SK-N-SH (cell line): ENCODE data around the gene GRM8.

Source experiments
- ELF1 ChIP-seq: IDR thresholded peaks from 2 replicates; pipeline ENCODE4 v1.4.0; 2012
- EP300 ChIP-seq, 2 experiments: IDR thresholded peaks; 2 replicates each; pipeline versions ENCODE4 v1.4.0 to v1.6.1; 2012; ENCODE audit warnings: borderline replicate concordance in 1 of 2, low read depth in 1 of 2, low read length in 1 of 2
- EZH2phosphoT487 ChIP-seq: fragments of 200-600 bp; sonication (generic); IDR thresholded peaks from 2 replicates; pipeline ENCODE4 v1.6.1; 2017; ENCODE audit warnings: low read depth, mixed run types, mild to moderate bottlenecking, antibody characterized with exemption, moderate library complexity, borderline replicate concordance
- IRF3 ChIP-seq: fragments of 150-350 bp; IDR thresholded peaks from 2 replicates; pipeline ENCODE4 v1.6.1; 2016; ENCODE audit warnings: mild to moderate bottlenecking, low read depth, low read length
- NFIC ChIP-seq: IDR thresholded peaks from 2 replicates; pipeline ENCODE4 v1.4.0; 2012; ENCODE audit warnings: borderline replicate concordance
- RAD21 ChIP-seq: IDR thresholded peaks from 2 replicates; pipeline ENCODE4 v1.6.1; 2012; ENCODE audit warnings: mild to moderate bottlenecking, low read length
- TAF1 ChIP-seq: IDR thresholded peaks from 2 replicates; pipeline ENCODE4 v1.6.1; 2012; ENCODE audit warnings: low read depth, mild to moderate bottlenecking, low read length, moderate library complexity, borderline replicate concordance
- TF ChIP-seq, protein P1 (sequence below): fragments of 200-600 bp; sonication (generic); IDR thresholded peaks from 2 replicates; pipeline ENCODE4 v1.6.1; 2017; ENCODE audit warnings: antibody characterized with exemption, mild to moderate bottlenecking, moderate library complexity

GRCh38 chr7:127000725-127001124 lies 252.0 kb downstream of the GRM8 start:
- TF ChIP-seq, protein P1, sequence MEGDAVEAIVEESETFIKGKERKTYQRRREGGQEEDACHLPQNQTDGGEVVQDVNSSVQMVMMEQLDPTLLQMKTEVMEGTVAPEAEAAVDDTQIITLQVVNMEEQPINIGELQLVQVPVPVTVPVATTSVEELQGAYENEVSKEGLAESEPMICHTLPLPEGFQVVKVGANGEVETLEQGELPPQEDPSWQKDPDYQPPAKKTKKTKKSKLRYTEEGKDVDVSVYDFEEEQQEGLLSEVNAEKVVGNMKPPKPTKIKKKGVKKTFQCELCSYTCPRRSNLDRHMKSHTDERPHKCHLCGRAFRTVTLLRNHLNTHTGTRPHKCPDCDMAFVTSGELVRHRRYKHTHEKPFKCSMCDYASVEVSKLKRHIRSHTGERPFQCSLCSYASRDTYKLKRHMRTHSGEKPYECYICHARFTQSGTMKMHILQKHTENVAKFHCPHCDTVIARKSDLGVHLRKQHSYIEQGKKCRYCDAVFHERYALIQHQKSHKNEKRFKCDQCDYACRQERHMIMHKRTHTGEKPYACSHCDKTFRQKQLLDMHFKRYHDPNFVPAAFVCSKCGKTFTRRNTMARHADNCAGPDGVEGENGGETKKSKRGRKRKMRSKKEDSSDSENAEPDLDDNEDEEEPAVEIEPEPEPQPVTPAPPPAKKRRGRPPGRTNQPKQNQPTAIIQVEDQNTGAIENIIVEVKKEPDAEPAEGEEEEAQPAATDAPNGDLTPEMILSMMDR, result no peak
- TF ChIP-seq NFIC (no peak), EZH2phosphoT487 (no peak), EP300 (IDR thresholded peaks at IDR 0.05; ENCODE audit: borderline replicate concordance in 1 of 2, low read depth in 1 of 2, low read length in 1 of 2) (no peak), TAF1 (no peak), RAD21 (no peak), IRF3 (no peak), ELF1 (no peak)
